Stimulated activated CD4-positive, alpha-beta T cell treated with anti-CD3 and anti-CD28 coated beads, Interleukin-1b, Interleukin-23, amount 100 ng/mL, for 4 hours (primary cell): ENCODE results near the gene PCDHGA5.
"Not testable (repeated sequence)": the region's sequence is repeated elsewhere in the genome, so short reads cannot be mapped to it uniquely, and the experiment has no call there.

ENCODE experiments used
- DNase-seq, 2 donors: peaks; one replicate each; pipeline ENCODE4 v3.0.0-alpha.2; 2020; ENCODE audit warnings: low read depth in 2 of 2

Gene PCDHGA5

DNA sequence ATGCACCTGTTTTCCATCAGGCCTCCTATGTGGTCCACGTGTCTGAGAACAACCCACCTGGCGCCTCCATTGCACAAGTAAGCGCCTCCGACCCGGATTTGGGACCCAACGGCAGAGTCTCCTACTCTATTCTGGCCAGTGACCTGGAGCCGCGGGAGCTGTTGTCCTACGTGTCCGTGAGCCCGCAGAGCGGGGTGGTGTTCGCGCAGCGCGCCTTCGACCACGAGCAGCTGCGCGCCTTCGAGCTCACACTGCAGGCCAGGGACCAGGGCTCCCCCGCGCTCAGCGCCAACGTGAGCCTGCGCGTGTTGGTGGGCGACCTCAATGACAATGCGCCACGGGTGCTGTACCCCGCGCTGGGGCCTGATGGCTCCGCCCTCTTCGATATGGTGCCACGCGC lies 12.4 kb upstream of the PCDHGA5 start:
- DNase-seq: no peak

GRCh38 chr5:141354900-141355469 lies 9.0 kb upstream of the PCDHGA5 start, which contains the start of gene PCDHGA4:
Gene PCDHGA4, plus strand, starts transcription at chr5:141355021. Its CDS starts 87 bp downstream, at chr5:141355108.
- no peak for DNase-seq

GRCh38 chr5:141355641-141356040 lies 8.3 kb upstream of the PCDHGA5 start:
- no peak for DNase-seq

DNA sequence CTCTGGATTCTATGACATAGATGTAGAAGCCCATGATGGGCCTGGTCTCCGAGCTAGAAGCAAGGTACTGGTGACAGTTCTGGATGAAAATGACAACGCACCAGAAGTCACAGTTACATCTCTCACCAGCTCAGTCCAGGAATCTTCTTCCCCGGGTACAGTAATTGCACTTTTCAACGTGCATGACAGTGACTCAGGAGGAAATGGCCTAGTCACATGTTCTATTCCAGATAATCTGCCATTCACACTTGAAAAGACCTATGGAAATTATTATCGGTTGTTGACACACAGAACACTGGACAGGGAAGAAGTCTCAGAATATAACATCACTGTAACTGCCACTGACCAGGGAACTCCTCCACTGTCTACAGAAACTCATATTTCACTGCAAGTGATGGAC lies 7.8 kb upstream of the PCDHGA5 start:
- DNase-seq: no peak

DNA sequence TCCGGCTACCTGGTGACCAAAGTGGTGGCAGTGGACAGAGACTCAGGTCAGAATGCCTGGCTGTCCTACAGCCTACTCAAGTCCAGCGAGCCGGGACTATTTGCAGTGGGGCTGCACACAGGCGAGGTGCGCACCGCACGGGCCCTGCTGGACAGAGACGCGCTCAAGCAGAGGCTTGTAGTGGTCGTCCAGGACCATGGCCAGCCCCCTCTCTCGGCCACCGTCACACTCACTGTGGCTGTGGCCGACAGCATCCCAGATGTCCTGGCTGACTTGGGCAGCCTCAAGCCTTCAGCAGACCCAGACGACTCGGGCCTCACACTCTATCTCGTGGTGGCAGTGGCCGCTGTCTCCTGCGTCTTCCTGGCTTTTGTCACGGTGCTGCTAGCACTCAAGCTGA lies 7.0 kb upstream of the PCDHGA5 start:
- DNase-seq: no peak

DNA sequence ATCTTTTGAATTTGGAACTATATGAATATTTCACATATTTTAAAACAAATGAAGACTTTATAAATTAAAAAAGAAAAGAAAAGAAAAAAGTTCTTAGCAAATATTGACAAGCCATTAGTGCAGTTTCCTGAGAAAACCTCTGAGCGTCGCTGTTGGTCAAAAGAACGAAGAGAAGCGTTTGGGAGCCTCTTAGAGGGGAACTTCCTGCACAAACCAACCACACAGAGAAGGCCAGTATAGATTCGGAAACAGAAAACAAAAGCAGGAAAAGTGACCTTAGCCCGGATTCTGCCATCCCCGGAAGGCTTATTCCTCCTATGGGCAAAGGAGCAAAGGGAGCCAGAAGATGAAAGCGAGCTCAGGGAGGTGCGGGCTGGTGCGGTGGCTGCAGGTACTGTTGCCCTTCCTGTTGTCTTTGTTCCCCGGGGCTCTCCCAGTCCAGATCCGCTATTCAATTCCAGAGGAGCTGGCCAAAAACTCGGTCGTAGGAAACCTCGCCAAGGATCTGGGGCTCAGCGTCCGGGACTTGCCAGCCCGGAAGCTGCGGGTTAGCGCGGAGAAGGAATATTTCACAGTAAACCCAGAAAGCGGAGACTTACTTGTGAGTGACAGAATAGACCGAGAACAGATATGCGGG lies 4.1 kb upstream of the PCDHGA5 start, which contains the start of gene PCDHGB2:
Gene PCDHGB2, plus strand, starts transcription at position 205 of the 637 bp plus-strand sequence. Its CDS starts 142 bp downstream, at position 347.
- no peak for DNase-seq

GRCh38 chr5:141360685-141361084 lies 3.3 kb upstream of the PCDHGA5 start:
- no peak for DNase-seq

GRCh38 chr5:141362719-141363118 lies 1.2 kb upstream of the PCDHGA5 start:
- no peak for DNase-seq

- DNase-seq: no peak
These were observed 2.3 kb downstream of the PCDHGA5 start for GRCh38 chr5:141366016-141366896.

DNA sequence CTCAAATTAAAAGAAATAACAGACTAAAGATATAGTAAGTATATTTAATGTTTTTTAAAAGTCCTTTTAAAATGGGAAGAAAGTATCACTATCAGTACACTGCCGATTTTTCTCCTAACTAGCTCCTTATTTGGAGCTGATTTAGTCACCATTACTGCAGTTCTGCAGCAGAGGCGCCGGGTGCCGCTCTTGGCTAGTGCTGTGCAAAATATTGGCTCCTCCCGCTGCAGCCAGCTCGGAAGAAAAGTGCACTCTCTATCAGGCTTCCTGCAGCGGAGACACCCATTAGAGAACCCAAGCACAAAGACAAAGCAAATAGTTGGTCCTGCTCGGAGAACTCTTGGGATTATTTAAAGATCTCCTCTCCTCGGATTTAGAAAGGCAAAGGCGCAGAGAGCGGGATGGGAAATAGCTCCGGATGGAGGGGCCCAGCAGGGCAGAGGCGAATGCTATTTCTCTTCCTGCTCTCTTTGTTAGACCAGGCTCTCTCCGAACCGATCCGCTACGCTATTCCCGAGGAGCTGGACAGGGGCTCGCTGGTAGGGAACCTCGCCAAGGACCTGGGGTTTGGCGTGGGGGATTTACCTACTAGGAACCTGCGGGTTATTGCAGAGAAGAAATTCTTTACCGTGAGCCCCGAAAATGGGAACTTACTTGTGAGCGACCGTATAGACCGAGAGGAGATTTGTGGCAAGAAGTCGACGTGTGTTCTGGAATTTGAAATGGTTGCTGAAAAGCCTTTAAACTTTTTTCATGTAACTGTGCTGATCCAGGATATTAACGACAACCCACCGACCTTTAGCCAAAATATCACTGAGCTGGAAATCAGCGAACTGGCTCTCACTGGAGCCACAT lies 6.3 kb downstream of the PCDHGA5 start, which contains the start of gene PCDHGB3:
Gene PCDHGB3, plus strand, starts transcription at position 249 of the 855 bp plus-strand sequence. Its CDS starts 153 bp downstream, at position 402.
- no peak for DNase-seq

- no peak for DNase-seq
These were observed 7.9 kb downstream of the PCDHGA5 start for GRCh38 chr5:141371572-141372475.

GRCh38 chr5:141373673-141374317 lies 9.8 kb downstream of the PCDHGA5 start, which contains the start of gene PCDHGA6:
Gene PCDHGA6, plus strand, starts transcription at chr5:141373891. Its CDS starts 193 bp downstream, at chr5:141374084.
- DNase-seq: no peak

DNA sequence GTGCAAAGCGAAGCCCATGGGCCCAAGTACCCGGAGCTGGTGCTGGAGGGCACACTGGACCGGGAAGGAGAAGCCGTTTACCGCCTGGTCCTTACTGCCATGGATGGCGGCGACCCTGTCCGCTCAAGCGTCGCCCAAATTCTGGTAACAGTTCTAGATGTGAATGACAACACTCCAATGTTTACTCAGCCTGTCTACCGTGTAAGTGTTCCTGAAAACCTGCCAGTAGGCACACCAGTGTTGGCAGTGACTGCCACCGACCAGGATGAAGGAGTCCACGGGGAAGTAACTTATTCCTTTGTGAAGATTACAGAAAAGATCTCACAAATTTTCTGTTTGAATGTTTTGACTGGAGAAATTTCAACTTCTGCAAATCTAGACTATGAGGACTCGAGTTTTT lies 10.7 kb downstream of the PCDHGA5 start:
- no peak for DNase-seq

DNA sequence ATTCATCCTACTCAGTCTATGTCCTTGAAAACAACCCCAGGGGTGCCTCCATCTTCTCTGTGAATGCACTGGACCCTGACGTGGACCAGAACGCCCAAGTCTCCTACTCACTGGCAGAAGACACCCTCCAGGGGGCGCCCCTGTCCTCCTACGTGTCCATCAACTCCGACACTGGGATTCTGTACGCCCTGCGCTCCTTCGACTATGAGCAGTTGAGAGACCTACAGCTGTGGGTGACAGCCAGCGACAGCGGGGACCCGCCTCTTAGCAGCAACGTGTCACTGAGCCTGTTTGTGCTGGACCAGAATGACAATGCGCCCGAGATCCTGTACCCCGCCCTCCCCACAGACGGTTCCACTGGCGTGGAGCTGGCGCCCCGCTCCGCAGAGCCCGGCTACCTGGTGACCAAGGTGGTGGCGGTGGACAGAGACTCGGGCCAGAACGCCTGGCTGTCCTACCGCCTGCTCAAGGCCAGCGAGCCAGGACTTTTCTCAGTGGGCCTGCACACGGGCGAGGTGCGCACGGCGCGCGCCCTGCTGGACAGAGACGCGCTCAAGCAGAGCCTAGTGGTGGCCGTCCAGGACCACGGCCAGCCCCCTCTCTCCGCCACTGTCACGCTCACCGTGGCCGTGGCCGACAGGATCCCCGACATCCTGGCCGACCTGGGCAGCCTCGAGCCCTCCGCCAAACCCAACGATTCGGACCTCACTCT lies 11.6 kb downstream of the PCDHGA5 start:
- DNase-seq: not testable (repeated sequence)

- DNase-seq: no peak
These were observed 18.7 kb downstream of the PCDHGA5 start, which contains the start of gene PCDHGA7 for GRCh38 chr5:141382469-141383294. Gene PCDHGA7, plus strand, starts transcription at chr5:141382742. Its CDS starts 158 bp downstream, at chr5:141382900.

GRCh38 chr5:141383345-141383744 lies 19.4 kb downstream of the PCDHGA5 start:
- no peak for DNase-seq

DNA sequence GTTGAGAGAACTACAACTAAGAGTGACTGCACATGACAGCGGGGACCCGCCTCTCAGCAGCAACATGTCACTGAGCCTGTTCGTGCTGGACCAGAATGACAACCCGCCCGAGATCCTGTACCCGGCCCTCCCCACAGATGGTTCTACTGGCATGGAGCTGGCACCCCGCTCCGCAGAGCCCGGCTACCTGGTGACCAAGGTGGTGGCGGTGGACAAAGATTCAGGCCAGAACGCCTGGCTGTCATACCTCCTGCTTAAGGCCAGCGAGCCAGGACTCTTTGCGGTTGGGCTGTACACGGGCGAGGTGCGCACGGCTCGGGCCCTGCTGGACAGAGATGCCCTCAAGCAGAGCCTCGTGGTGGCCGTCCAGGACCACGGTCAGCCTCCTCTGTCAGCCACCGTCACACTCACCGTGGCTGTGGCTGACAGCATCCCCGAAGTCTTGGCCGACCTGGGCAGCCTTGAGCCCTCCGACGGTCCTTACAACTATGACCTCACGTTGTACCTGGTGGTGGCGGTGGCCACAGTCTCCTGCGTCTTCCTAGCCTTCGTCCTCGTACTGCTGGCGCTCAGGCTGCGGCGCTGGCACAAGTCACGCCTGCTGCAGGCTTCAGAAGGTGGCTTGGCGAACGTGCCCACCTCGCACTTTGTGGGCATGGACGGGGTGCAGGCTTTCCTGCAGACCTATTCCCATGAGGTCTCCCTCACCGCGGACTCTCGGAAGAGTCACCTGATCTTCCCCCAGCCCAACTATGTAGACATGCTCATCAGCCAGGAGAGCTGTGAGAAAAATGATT lies 20.7 kb downstream of the PCDHGA5 start:
- DNase-seq: no peak
